Left forelimb (tissue), 1 donor: Measurements from ENCODE around the gene ZBTB7C.

ENCODE experiments used
- DNase-seq: peaks from one replicate; pipeline ENCODE4 v3.0.0-alpha.2; 2018; ENCODE audit warnings: low spot score

The ZBTB7C gene

GRCh38 chr18:48022531-48023329 lies 386.5 kb downstream of the ZBTB7C start:
- DNase-seq, result peak; percentile 59

- DNase-seq, result peak; percentile 44
Observed at GRCh38 chr18:48022021-48022420, 387.2 kb downstream of the ZBTB7C start.

- DNase-seq, result peak; percentile 33
Observed at GRCh38 chr18:48021273-48021914, 387.8 kb downstream of the ZBTB7C start.

GRCh38 chr18:48020337-48021250 lies 388.6 kb downstream of the ZBTB7C start:
- DNase-seq, result peak; percentile 53

- DNase-seq, result peak; percentile 31
Observed at GRCh38 chr18:48019557-48020325, 389.4 kb downstream of the ZBTB7C start.

- no peak for DNase-seq
Observed at GRCh38 chr18:48018851-48019250, 390.3 kb downstream of the ZBTB7C start.

GRCh38 chr18:48017635-48018034 lies 391.5 kb downstream of the ZBTB7C start:
- DNase-seq, result no peak

GRCh38 chr18:48013162-48013561 lies 396.0 kb downstream of the ZBTB7C start:
- no peak for DNase-seq

GRCh38 chr18:48011926-48012465 lies 397.2 kb downstream of the ZBTB7C start:
- peak; percentile 12 for DNase-seq

- DNase-seq, result no peak
Observed at GRCh38 chr18:48010264-48010663, 398.9 kb downstream of the ZBTB7C start.

- no peak for DNase-seq
Observed at GRCh38 chr18:48009116-48009745, 400.0 kb downstream of the ZBTB7C start.

- peak; percentile 84 for DNase-seq
Observed at GRCh38 chr18:48007955-48008701, 401.1 kb downstream of the ZBTB7C start.

GRCh38 chr18:48007381-48007780 lies 401.8 kb downstream of the ZBTB7C start:
- DNase-seq, result no peak

- no peak for DNase-seq
Observed at GRCh38 chr18:48006415-48007175, 402.6 kb downstream of the ZBTB7C start.

GRCh38 chr18:48004577-48004976 lies 404.6 kb downstream of the ZBTB7C start:
- DNase-seq, result no peak

- no peak for DNase-seq
Observed at GRCh38 chr18:48003426-48004349, 405.5 kb downstream of the ZBTB7C start.

GRCh38 chr18:48002933-48003365 lies 406.2 kb downstream of the ZBTB7C start:
- DNase-seq, result no peak

GRCh38 chr18:48000701-48001100 lies 408.5 kb downstream of the ZBTB7C start:
- DNase-seq, result peak; percentile 14
